Liver (tissue), 9 donors: ENCODE results near the gene GPR173. TPM values are rescaled to one million over a fixed set of nuclear protein-coding genes. Genes with fewer than 3 reads are reported as not detected.

Experiments
- DNase-seq: peaks from one replicate; pipeline ENCODE4 v3.0.0-alpha.2; 2017; ENCODE audit warnings: low spot score
- H3K27ac ChIP-seq, 2 donors: one replicate each; pipeline ENCODE4 v1.7.0; 2013; ENCODE audit warnings: inconsistent platforms in 2 of 2, low read length in 2 of 2, control low read depth in 1 of 2, low read depth in 1 of 2, mild to moderate bottlenecking in 1 of 2
- H3K27me3 ChIP-seq, 4 donors: one replicate each; pipeline versions ENCODE4 v1.6.1 to v1.7.0; 2013; ENCODE audit warnings: low read length in 3 of 4, inconsistent platforms in 1 of 4, mild to moderate bottlenecking in 1 of 4, moderate library complexity in 1 of 4; ENCODE audit not compliant: control insufficient read depth in 4 of 4, insufficient read depth in 4 of 4
- H3K36me3 ChIP-seq, 4 donors: one replicate each; pipeline versions ENCODE4 v1.6.1 to v1.7.0; 2013; ENCODE audit warnings: low read length in 3 of 4, mild to moderate bottlenecking in 3 of 4, low read depth in 1 of 4, moderate library complexity in 1 of 4; ENCODE audit not compliant: control insufficient read depth in 4 of 4, insufficient read depth in 3 of 4
- H3K4me1 ChIP-seq, 4 donors: one replicate each; pipeline versions ENCODE4 v1.6.1 to v1.7.0; 2013; ENCODE audit warnings: low read length in 3 of 4, mild to moderate bottlenecking in 3 of 4, moderate library complexity in 1 of 4; ENCODE audit not compliant: control insufficient read depth in 4 of 4, insufficient read depth in 4 of 4
- H3K4me3 ChIP-seq, 3 donors: one replicate each; pipeline versions ENCODE4 v1.6.1 to v1.7.0; 2013; ENCODE audit warnings: low read length in 3 of 3, control low read depth in 1 of 3, low read depth in 1 of 3, mild to moderate bottlenecking in 1 of 3
- H3K9ac ChIP-seq, 2 donors: one replicate each; pipeline ENCODE4 v1.7.0; 2013; ENCODE audit warnings: low read length in 2 of 2, mild to moderate bottlenecking in 2 of 2, moderate library complexity in 2 of 2, control low read depth in 1 of 2, low read depth in 1 of 2
- H3K9me3 ChIP-seq, 4 donors: one replicate each; pipeline versions ENCODE4 v1.6.1 to v1.7.0; 2013; ENCODE audit warnings: low read length in 3 of 4; ENCODE audit not compliant: control insufficient read depth in 4 of 4
- FOXA1 ChIP-seq: IDR thresholded peaks from 2 replicates; pipeline ENCODE4 v1.6.1; 2016; ENCODE audit warnings: antibody characterized with exemption
- HNF4A ChIP-seq, 2 donors: conservative IDR thresholded peaks; 2 replicates each; pipeline ENCODE4 v1.6.1; 2016; ENCODE audit warnings: antibody characterized with exemption in 2 of 2, mild to moderate bottlenecking in 2 of 2
- JUND ChIP-seq, 2 donors: IDR thresholded peaks; 2 replicates each; pipeline ENCODE4 v1.6.1; 2016; ENCODE audit warnings: antibody characterized with exemption in 2 of 2
- SP1 ChIP-seq: IDR thresholded peaks from 2 replicates; pipeline ENCODE4 v1.6.1; 2018; ENCODE audit warnings: antibody characterized with exemption, mild to moderate bottlenecking
- WGBS: extraction: QIAGEN DNeasy Blood & Tissue Kit; methylation state at CpG from one replicate; pipeline ENCODE4 v1.1.7; 2013; 5-methylcytosine and 5-hydroxymethylcytosine counted together
- polyA plus RNA-seq, 2 donors: library from polyadenylated mRNA; stranded (reverse) in 1 of 2; unstranded in 1 of 2; fragments of 200-250 nt in 1 of 2; fragments of >200 nt in 1 of 2; fragmentation: Nextera tagmentation in 1 of 2; extraction: Ambion mirVana in 1 of 2; gene quantifications; one replicate each; pipeline versions ENCODE4 v1.2.1 to v1.2.3, GENCODE V29; 2013 to 2015
- total RNA-seq, 2 donors: library from RNA; depleted of rRNA; stranded (reverse); fragments of >200 nt; gene quantifications; one replicate each; pipeline ENCODE4 v1.2.3, GENCODE V29; 2014
- TF ChIP-seq, protein P1 (sequence below): IDR thresholded peaks from 2 replicates; pipeline ENCODE4 v1.6.1; 2016; ENCODE audit warnings: antibody characterized with exemption
- TF ChIP-seq, protein P2 (sequence below): IDR thresholded peaks from 2 replicates; pipeline ENCODE4 v1.6.1; 2016; ENCODE audit warnings: antibody characterized with exemption, mild to moderate bottlenecking
- TF ChIP-seq, protein P3 (sequence below): IDR thresholded peaks from 2 replicates; pipeline ENCODE4 v1.6.1; 2016; ENCODE audit warnings: antibody characterized with exemption
- donor health status: healthy.
- donor health status: healthy.
- donor health status: healthy.
- donor health status: healthy.
- donor health status: healthy.

The GPR173 gene
- total and polyA plus RNA-seq, 4 donors: 0.07 to 0.61 (median 0.25) TPM; not detected in 1

DNA sequence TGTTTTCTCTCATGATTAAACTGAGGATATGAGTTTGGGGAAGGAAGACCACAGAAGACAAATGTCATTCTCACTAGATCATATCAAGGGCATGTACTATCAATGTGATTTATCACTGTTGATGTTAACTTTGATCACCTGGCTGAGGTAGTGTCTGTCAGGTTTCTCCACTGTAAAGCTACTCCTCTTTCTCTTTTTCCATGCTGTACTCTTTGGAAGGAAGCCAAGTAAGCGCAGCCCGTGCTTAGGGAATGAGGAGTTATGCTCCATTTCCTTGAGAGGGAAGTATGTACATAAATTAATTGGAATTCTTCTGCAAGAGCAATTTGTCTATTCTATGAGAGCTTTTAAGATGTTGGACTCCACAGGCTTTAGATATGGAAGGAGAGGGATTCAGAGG is 41.3 kb downstream of the GPR173 start:
- TF ChIP-seq, protein P1, sequence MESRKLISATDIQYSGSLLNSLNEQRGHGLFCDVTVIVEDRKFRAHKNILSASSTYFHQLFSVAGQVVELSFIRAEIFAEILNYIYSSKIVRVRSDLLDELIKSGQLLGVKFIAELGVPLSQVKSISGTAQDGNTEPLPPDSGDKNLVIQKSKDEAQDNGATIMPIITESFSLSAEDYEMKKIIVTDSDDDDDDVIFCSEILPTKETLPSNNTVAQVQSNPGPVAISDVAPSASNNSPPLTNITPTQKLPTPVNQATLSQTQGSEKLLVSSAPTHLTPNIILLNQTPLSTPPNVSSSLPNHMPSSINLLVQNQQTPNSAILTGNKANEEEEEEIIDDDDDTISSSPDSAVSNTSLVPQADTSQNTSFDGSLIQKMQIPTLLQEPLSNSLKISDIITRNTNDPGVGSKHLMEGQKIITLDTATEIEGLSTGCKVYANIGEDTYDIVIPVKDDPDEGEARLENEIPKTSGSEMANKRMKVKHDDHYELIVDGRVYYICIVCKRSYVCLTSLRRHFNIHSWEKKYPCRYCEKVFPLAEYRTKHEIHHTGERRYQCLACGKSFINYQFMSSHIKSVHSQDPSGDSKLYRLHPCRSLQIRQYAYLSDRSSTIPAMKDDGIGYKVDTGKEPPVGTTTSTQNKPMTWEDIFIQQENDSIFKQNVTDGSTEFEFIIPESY: no peak
- TF ChIP-seq, protein P2, sequence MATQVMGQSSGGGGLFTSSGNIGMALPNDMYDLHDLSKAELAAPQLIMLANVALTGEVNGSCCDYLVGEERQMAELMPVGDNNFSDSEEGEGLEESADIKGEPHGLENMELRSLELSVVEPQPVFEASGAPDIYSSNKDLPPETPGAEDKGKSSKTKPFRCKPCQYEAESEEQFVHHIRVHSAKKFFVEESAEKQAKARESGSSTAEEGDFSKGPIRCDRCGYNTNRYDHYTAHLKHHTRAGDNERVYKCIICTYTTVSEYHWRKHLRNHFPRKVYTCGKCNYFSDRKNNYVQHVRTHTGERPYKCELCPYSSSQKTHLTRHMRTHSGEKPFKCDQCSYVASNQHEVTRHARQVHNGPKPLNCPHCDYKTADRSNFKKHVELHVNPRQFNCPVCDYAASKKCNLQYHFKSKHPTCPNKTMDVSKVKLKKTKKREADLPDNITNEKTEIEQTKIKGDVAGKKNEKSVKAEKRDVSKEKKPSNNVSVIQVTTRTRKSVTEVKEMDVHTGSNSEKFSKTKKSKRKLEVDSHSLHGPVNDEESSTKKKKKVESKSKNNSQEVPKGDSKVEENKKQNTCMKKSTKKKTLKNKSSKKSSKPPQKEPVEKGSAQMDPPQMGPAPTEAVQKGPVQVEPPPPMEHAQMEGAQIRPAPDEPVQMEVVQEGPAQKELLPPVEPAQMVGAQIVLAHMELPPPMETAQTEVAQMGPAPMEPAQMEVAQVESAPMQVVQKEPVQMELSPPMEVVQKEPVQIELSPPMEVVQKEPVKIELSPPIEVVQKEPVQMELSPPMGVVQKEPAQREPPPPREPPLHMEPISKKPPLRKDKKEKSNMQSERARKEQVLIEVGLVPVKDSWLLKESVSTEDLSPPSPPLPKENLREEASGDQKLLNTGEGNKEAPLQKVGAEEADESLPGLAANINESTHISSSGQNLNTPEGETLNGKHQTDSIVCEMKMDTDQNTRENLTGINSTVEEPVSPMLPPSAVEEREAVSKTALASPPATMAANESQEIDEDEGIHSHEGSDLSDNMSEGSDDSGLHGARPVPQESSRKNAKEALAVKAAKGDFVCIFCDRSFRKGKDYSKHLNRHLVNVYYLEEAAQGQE: no peak
- Histone ChIP-seq H3K9ac (no peak overlapping the region), H3K27ac (no peak overlapping the region), H3K9me3 (no peaks in the 10 kb centered on the region), H3K4me3 (no peak overlapping the region), H3K4me1 (peaks cover 0 to 39% (median 15%) of the 10 kb centered on the region in 4 donors), H3K36me3 (peaks cover 3 to 9% (median 5%) of the 10 kb centered on the region in 4 donors), H3K27me3 (no peaks in the 10 kb centered on the region)
- 66% methylated on average over 2 of the region's 2 CpGs for WGBS
- DNase-seq: no peak

DNA sequence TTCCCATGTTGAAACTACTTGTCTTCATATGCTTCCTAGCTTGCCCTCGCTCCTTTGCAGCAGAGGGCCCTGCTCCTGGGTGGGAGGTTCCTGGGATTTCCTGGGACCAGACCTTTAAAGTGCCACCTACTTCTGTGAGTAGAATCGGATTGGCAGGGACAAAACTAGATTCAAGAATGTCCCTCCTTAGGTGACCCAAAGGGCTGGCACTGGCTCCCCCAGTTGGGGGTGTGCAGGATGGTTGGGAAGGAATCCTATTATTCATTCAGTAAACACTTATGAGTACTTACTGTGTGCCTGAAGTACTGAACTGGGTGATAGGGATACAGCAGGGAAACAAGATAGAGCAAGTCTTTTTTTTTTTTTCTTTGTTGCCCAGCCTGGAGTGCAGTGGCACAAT is 42.8 kb downstream of the GPR173 start:
- no peaks in the 10 kb centered on the region for H3K9me3 ChIP-seq
- DNase-seq: no peak
- no peak overlapping the region for H3K9ac ChIP-seq
- TF ChIP-seq, protein P3, sequence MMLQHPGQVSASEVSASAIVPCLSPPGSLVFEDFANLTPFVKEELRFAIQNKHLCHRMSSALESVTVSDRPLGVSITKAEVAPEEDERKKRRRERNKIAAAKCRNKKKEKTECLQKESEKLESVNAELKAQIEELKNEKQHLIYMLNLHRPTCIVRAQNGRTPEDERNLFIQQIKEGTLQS: no peak
- TF ChIP-seq JUND (IDR thresholded peaks at IDR 0.05) (no peak), HNF4A (conservative IDR thresholded peaks at IDR 0.05) (no peak), FOXA1 (no peak), SP1 (no peak)
- TF ChIP-seq, protein P2: no peak
- H3K27ac ChIP-seq: no peak overlapping the region
- no peak overlapping the region for H3K4me3 ChIP-seq
- 94% methylated on average over 2 of the region's 2 CpGs for WGBS
- H3K36me3 ChIP-seq: peaks cover 0 to 3% (median 1%) of the 10 kb centered on the region in 4 donors
- H3K4me1 ChIP-seq: peaks cover 0 to 34% (median 14%) of the 10 kb centered on the region in 4 donors
- H3K27me3 ChIP-seq: no peaks in the 10 kb centered on the region
